Upper lobe of right lung (tissue), 1 donor: ENCODE measurements around the gene TNIP3. TPM values are rescaled to one million over a fixed set of nuclear protein-coding genes. Genes with fewer than 3 reads are reported as not detected.
"Not testable (repeated sequence)": the region's sequence is repeated elsewhere in the genome, so short reads cannot be mapped to it uniquely, and the experiment has no call there.

Experiments used
- ATAC-seq: fragments of 200-7000 bp; cut with Tn5 transposase; one replicate; pipeline ENCODE4 v1.9.1; 2020; ENCODE audit warnings: mild to moderate bottlenecking, moderate library complexity
- DNase-seq: peaks from one replicate; pipeline ENCODE4 v3.0.0-alpha.2; 2020
- H3K27ac ChIP-seq: fragments of 200-600 bp; one replicate; pipeline ENCODE4 v1.8.0; 2022
- H3K27me3 ChIP-seq: fragments of 200-600 bp; one replicate; pipeline ENCODE4 v1.8.0; 2022; ENCODE audit warnings: mild to moderate bottlenecking
- H3K36me3 ChIP-seq: fragments of 200-600 bp; one replicate; pipeline ENCODE4 v1.8.0; 2022
- H3K4me1 ChIP-seq: fragments of 200-600 bp; one replicate; pipeline ENCODE4 v1.8.0; 2022
- H3K4me3 ChIP-seq: fragments of 200-600 bp; one replicate; pipeline ENCODE4 v1.8.0; 2022; ENCODE audit warnings: mild to moderate bottlenecking
- H3K9me3 ChIP-seq: fragments of 200-600 bp; one replicate; pipeline ENCODE4 v1.8.0; 2022
- CTCF ChIP-seq: fragments of 200-600 bp; IDR thresholded peaks from one replicate; pipeline ENCODE4 v1.8.0; 2022; ENCODE audit warnings: antibody characterized with exemption
- intact Hi-C: fragments of 100-400 bp; cut with DNase I; formaldehyde crosslinking; loops from one replicate; pipeline ENCODE4 v1.11.0; 2022
- total RNA-seq: library from RNA; stranded (reverse); fragmentation: NEBNext Ultra II Directional; extraction: Animal tissue kit (Norgen Biotek cat#: 25700); gene quantifications from one replicate; pipeline ENCODE4 v1.2.1, GENCODE V29; 2021
- donor health status: DM: no; HTN: yes; CAD: no; lungs with severe emphysema.

The TNIP3 gene
- total RNA-seq, 1 donor from 2014 or later = 2.3 TPM

GRCh38 chr4:121177246-121178137, 13.4 kb upstream of the TNIP3 start:
- H3K9me3 ChIP-seq = no peaks in the 10 kb centered on the region
- DNase-seq (no peak), ATAC-seq (peak; percentile 68)
- no peak for TF ChIP-seq CTCF
- no peak overlapping the region for H3K4me3 ChIP-seq
- no peaks in the 10 kb centered on the region for H3K36me3 ChIP-seq
- intact Hi-C loops = no loop called here
- H3K4me1 ChIP-seq = peaks cover 1% of the 10 kb centered on the region
- H3K27ac ChIP-seq = no peak overlapping the region
- H3K27me3 ChIP-seq = no peaks in the 10 kb centered on the region

GRCh38 chr4:121176082-121176934, 12.2 kb upstream of the TNIP3 start:
- H3K27me3 ChIP-seq = no peaks in the 10 kb centered on the region
- H3K4me1 ChIP-seq = no peaks in the 10 kb centered on the region
- ATAC-seq (no peak), DNase-seq (no peak)
- H3K27ac ChIP-seq = no peak overlapping the region
- H3K9me3 ChIP-seq = no peaks in the 10 kb centered on the region
- H3K4me3 ChIP-seq = no peak overlapping the region
- TF ChIP-seq CTCF = no peak
- intact Hi-C loops = no loop called here
- H3K36me3 ChIP-seq = no peaks in the 10 kb centered on the region

- H3K36me3 ChIP-seq, H3K27me3 ChIP-seq, DNase-seq, H3K27ac ChIP-seq, H3K9me3 ChIP-seq, intact Hi-C loops, H3K4me3 ChIP-seq, ATAC-seq, H3K4me1 ChIP-seq: not testable (repeated sequence)
These were observed 7.4 kb upstream of the TNIP3 start for GRCh38 chr4:121171477-121171876.

GRCh38 chr4:121168446-121169281, 4.5 kb upstream of the TNIP3 start:
- Histone ChIP-seq H3K4me1 (no peaks in the 10 kb centered on the region), H3K36me3 (no peaks in the 10 kb centered on the region), H3K4me3 (no peak overlapping the region), H3K27me3 (no peaks in the 10 kb centered on the region), H3K27ac (no peak overlapping the region), H3K9me3 (no peaks in the 10 kb centered on the region)
- intact Hi-C loops = no loop called here
- DNase-seq (no peak), ATAC-seq (peak; percentile 90)
- TF ChIP-seq CTCF = no peak

- no peak overlapping the region for H3K27ac ChIP-seq
- intact Hi-C loops = no loop called here
- no peak overlapping the region for H3K4me3 ChIP-seq
- no peaks in the 10 kb centered on the region for H3K36me3 ChIP-seq
- no peaks in the 10 kb centered on the region for H3K9me3 ChIP-seq
- DNase-seq (no peak), ATAC-seq (no peak)
- no peaks in the 10 kb centered on the region for H3K27me3 ChIP-seq
- TF ChIP-seq CTCF = no peak
- no peaks in the 10 kb centered on the region for H3K4me1 ChIP-seq
These were observed 2.9 kb upstream of the TNIP3 start for GRCh38 chr4:121166976-121167375.
